Measurements from ENCODE around the gene OR56B4. TPM values are rescaled to one million over a fixed set of nuclear protein-coding genes. Genes with fewer than 3 reads are reported as not detected.
"Not testable (repeated sequence)": the region's sequence is repeated elsewhere in the genome, so short reads cannot be mapped to it uniquely, and the experiment has no call there.

Gene OR56B4
- total RNA-seq, 1 donor from 2014 or later = not detected

- Mint-ChIP-seq H3K27me3 (ENCODE audit: unreplicated experiment) (no peaks in the 10 kb centered on the region), H3K27ac (ENCODE audit: unreplicated experiment) (no peak overlapping the region), H3K4me1 (ENCODE audit: low read depth, unreplicated experiment) (no peaks in the 10 kb centered on the region), H3K4me3 (ENCODE audit: unreplicated experiment) (no peak overlapping the region), H3K36me3 (ENCODE audit: unreplicated experiment) (peaks cover 7% of the 10 kb centered on the region), H3K9me3 (ENCODE audit: unreplicated experiment) (no peaks in the 10 kb centered on the region)
- no peak for DNase-seq
- TF ChIP-seq CTCF (IDR thresholded peaks at IDR 0.05; ENCODE audit: partially characterized antibody, unreplicated experiment) = no peak
Measured at GRCh38 chr11:6142936-6143335, 35.5 kb downstream of the OR56B4 start.

GRCh38 chr11:6143737-6144136 is 36.3 kb downstream of the OR56B4 start:
- not testable (repeated sequence) for H3K27ac Mint-ChIP-seq (ENCODE audit: unreplicated experiment); H3K36me3 Mint-ChIP-seq (ENCODE audit: unreplicated experiment); DNase-seq; H3K27me3 Mint-ChIP-seq (ENCODE audit: unreplicated experiment); H3K4me1 Mint-ChIP-seq (ENCODE audit: low read depth, unreplicated experiment); H3K9me3 Mint-ChIP-seq (ENCODE audit: unreplicated experiment)
- H3K4me3 Mint-ChIP-seq (ENCODE audit: unreplicated experiment) = peak overlapping the region; percentile 38

GRCh38 chr11:6151117-6151516 is 43.6 kb downstream of the OR56B4 start:
- Mint-ChIP-seq H3K4me1 (ENCODE audit: low read depth, unreplicated experiment) (peaks cover 5% of the 10 kb centered on the region), H3K9me3 (ENCODE audit: unreplicated experiment) (no peaks in the 10 kb centered on the region), H3K4me3 (ENCODE audit: unreplicated experiment) (no peak overlapping the region), H3K27ac (ENCODE audit: unreplicated experiment) (no peak overlapping the region), H3K36me3 (ENCODE audit: unreplicated experiment) (no peaks in the 10 kb centered on the region), H3K27me3 (ENCODE audit: unreplicated experiment) (no peaks in the 10 kb centered on the region)
- no peak for DNase-seq
- no peak for TF ChIP-seq CTCF (IDR thresholded peaks at IDR 0.05; ENCODE audit: partially characterized antibody, unreplicated experiment)

- no peak overlapping the region for H3K27ac Mint-ChIP-seq (ENCODE audit: unreplicated experiment)
- no peaks in the 10 kb centered on the region for H3K27me3 Mint-ChIP-seq (ENCODE audit: unreplicated experiment)
- H3K4me1 Mint-ChIP-seq (ENCODE audit: low read depth, unreplicated experiment) = peaks cover 5% of the 10 kb centered on the region
- no peak overlapping the region for H3K4me3 Mint-ChIP-seq (ENCODE audit: unreplicated experiment)
- no peak for DNase-seq
- no peaks in the 10 kb centered on the region for H3K36me3 Mint-ChIP-seq (ENCODE audit: unreplicated experiment)
- TF ChIP-seq CTCF (IDR thresholded peaks at IDR 0.05; ENCODE audit: partially characterized antibody, unreplicated experiment) = no peak
- no peaks in the 10 kb centered on the region for H3K9me3 Mint-ChIP-seq (ENCODE audit: unreplicated experiment)
Measured at GRCh38 chr11:6152126-6152525, 44.6 kb downstream of the OR56B4 start.

GRCh38 chr11:6156628-6157359 is 49.3 kb downstream of the OR56B4 start:
- Mint-ChIP-seq H3K36me3 (ENCODE audit: unreplicated experiment) (no peaks in the 10 kb centered on the region), H3K27ac (ENCODE audit: unreplicated experiment) (no peak overlapping the region), H3K9me3 (ENCODE audit: unreplicated experiment) (no peaks in the 10 kb centered on the region), H3K4me1 (ENCODE audit: low read depth, unreplicated experiment) (peaks cover 5% of the 10 kb centered on the region), H3K27me3 (ENCODE audit: unreplicated experiment) (no peaks in the 10 kb centered on the region), H3K4me3 (ENCODE audit: unreplicated experiment) (no peak overlapping the region)
- TF ChIP-seq CTCF (IDR thresholded peaks at IDR 0.05; ENCODE audit: partially characterized antibody, unreplicated experiment) = no peak
- DNase-seq = no peak

Other genes with a start within 250 kb of the OR56B4 start
- not detected for gene OR52E8, start 250.0 kb upstream of the OR56B4 start, total RNA-seq (ENCODE audit: unreplicated experiment)
- gene OR52E4, start 227.1 kb upstream of the OR56B4 start, total RNA-seq (ENCODE audit: unreplicated experiment) = not detected
- not detected for gene OR52E5, start 214.5 kb upstream of the OR56B4 start, total RNA-seq (ENCODE audit: unreplicated experiment)
- gene OR56A3, start 165.4 kb upstream of the OR56B4 start, total RNA-seq (ENCODE audit: unreplicated experiment) = not detected
- gene OR56A5, start 139.2 kb upstream of the OR56B4 start, total RNA-seq (ENCODE audit: unreplicated experiment) = not detected
- not detected for gene OR52L1, start 120.7 kb upstream of the OR56B4 start, total RNA-seq (ENCODE audit: unreplicated experiment)
- gene OR56A4, start 100.7 kb upstream of the OR56B4 start, total RNA-seq (ENCODE audit: unreplicated experiment) = 0.34 TPM
- 0.15 TPM for gene OR56A1, start 76.9 kb upstream of the OR56B4 start, total RNA-seq (ENCODE audit: unreplicated experiment)
- not detected for gene OR52B2, start 62.6 kb downstream of the OR56B4 start, total RNA-seq (ENCODE audit: unreplicated experiment)
- not detected for gene OR52W1, start 91.5 kb downstream of the OR56B4 start, total RNA-seq (ENCODE audit: unreplicated experiment)
- not detected for gene C11orf42, start 97.9 kb downstream of the OR56B4 start, total RNA-seq (ENCODE audit: unreplicated experiment)
- gene FHIP1B, start 127.0 kb downstream of the OR56B4 start, total RNA-seq (ENCODE audit: unreplicated experiment) = 25.3 TPM
- not detected for gene CNGA4, start 131.4 kb downstream of the OR56B4 start, total RNA-seq (ENCODE audit: unreplicated experiment)
- 0.96 TPM for gene CCKBR, start 152.2 kb downstream of the OR56B4 start, total RNA-seq (ENCODE audit: unreplicated experiment)
- 5.9 TPM for gene CAVIN3, start 212.8 kb downstream of the OR56B4 start, total RNA-seq (ENCODE audit: unreplicated experiment)

All from glutamatergic neuron (in vitro differentiated cells).